ENCODE measurements around the gene UBE2L3.
"Not testable (repeated sequence)": the region's sequence is repeated elsewhere in the genome, so short reads cannot be mapped to it uniquely, and the experiment has no call there.

UBE2L3 gene

DNA sequence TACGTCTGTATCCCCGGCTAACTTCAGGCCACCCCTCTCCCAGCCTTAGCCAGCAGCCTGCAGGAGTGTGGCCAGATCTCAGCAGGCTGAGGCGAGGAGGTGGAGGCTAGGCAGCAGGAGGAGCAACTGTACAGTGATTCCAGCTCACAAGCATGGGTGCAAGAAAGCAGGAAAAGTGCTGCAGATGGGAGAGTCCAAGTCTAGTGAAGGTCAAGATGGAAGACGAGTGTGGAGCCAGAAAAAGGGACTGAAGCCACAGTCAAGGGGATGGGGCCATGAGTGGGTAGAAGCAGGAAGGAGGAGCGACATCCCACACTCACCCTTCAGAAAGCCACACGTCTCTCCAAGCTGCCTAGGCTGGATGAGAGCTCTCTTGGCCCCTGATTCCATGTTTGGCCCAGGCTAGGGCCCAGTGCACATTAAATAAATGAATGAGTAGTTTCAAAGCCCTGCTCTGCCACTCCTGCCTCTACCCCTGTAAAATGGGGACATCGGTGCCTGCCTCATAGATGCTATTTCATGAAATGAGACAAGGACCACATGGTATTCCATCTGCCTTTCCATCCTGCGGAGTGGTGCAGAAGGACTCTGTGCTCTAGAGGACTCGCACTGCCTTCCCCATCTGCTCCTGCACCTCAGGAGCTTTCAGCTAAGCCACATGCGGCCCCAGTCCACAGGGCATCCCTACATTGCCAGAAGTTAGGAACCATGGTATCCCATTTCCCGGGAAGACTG, 59.4 kb downstream of the UBE2L3 start:
- no peak for DNase-seq (ENCODE audit: low read depth in 2 of 2)

- no peak for DNase-seq (ENCODE audit: low read depth in 2 of 2)
Measured at GRCh38 chr22:21628386-21629254, 61.1 kb downstream of the UBE2L3 start.

DNA sequence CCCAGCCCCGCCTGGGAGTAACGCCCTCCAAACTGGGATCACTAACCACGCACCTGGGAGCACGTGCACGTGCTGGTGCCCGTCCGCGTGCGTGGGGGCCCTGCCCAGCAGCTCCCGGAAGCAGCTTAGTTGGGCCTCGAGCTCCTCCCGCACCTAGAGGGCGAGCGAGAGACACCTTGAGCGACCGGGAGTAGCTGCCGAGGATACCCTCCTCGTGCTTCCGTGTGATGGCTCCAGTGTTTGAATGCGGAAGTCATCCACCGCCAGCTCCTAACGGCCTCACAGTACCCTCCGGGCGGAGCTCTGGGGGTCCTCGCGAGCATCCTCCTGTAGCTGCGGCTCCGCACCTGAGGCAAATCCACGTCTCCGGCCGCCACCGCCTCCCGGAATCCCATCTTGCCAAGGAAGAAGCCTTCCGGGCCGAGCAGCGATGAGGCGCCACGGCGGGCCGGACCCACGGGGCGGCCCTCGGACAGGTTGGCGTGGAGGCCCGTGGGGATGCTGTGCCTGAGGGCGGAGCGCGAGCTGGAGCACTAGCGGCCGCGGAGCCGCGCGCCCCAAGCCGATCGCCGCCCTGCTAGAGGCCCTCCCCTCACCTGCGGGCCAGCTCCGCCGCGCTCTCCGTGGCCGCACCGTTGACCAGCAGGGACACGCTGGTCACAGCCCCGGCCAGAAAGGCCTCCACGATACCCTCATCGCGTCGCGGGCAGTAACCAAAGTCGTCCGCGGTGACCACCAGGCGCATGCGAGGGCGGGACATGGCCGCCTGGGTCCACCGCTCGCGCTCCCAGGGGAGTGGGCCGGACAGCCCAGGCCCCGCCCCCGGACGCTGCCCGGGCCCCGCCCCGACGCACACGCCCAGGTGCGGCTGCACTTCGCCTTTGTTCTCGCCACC, 62.0 kb downstream of the UBE2L3 start, which contains the start of gene YDJC:
Gene YDJC, minus strand, starts transcription at position 768 of the 895 bp plus-strand sequence. Its CDS starts 8 bp downstream, at position 760.
- peak; percentile 89 to 92 for DNase-seq (ENCODE audit: low read depth in 2 of 2)

DNA sequence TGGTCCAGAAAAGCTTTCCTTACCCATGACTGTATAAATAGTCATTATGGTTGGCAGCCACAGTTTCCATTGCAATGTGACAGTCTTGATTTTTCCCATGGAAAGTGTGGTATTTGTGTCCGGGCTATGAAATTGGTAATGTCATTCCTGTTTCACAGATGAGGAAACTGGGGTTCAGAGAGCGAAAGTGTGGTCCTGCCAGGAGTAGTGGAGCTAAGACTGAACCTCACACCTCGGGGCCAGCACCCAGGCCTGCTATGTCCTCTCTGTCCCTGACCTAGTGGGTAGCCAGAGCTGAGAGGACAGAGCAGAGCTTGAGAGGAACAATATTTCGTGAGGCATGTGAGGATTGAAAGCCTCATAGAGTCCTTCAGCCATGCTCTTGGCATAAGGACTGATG, 63.5 kb downstream of the UBE2L3 start:
- DNase-seq (ENCODE audit: low read depth in 2 of 2), result no peak

DNA sequence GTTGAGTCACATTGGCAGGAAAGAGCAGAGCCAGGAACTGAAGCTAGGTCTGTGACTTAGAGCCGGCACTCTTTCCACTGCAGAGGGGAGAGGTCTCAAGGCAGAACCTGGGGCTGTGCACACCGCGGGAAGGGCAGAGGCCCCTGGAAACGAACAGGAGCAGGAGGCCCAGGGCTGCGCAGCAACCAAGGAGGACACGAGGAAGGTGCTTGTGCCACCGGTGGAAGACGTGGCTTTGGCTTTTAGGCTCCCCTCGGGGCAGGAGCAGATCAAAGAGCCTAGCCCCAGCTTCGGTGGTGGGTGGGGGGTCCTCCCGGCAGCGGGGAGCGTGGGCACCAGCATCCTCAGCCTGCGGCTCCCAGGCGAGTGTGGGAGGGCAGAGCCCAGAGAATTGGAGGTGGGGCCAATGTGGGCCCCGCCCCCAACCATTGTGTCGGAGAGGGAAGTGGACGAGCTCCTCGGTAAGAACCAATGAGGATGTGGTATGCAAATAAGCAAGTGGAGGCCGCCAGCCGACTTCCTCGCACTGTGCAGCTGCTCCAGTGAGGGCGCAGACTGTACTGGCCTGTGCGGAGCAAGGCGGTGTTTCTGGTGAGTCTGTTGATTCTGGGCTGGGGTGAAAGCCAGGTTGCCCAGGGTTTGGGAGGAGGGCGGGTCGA, 64.9 kb downstream of the UBE2L3 start, which contains the start of gene CCDC116:
Gene CCDC116, plus strand, starts transcription at position 524 of the 659 bp plus-strand sequence. CDS start 422 bp downstream, outside the sequence.
- peak; percentile 48 to 62 for DNase-seq (ENCODE audit: low read depth in 2 of 2)

DNA sequence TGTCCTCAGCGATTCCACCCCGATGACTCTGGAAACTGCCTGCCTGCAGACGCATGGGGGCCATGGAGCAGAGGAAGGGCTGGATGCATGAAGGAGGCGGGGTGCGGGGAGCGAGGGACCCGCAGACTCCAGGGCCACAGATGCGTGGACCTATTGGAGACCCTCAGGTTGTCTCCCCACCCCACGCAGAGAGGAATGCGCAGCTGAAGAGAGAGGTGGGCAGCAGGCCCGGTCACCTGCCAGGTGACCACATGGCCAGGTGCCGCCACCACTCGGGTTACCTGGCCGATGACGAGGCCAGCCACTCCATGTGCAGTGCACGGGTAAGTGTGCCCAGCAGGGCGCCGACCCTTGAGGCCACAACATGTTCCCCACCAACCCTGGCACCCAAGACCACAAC, 65.4 kb downstream of the UBE2L3 start:
- DNase-seq (ENCODE audit: low read depth in 2 of 2), result no peak

- no peak for DNase-seq (ENCODE audit: low read depth in 2 of 2)
Measured at GRCh38 chr22:21633481-21633880, 66.0 kb downstream of the UBE2L3 start.

- DNase-seq (ENCODE audit: low read depth in 2 of 2), result no peak
Measured at GRCh38 chr22:21634081-21634480, 66.6 kb downstream of the UBE2L3 start.

GRCh38 chr22:21634844-21635243, 67.3 kb downstream of the UBE2L3 start:
- DNase-seq (ENCODE audit: low read depth in 2 of 2), result no peak

DNA sequence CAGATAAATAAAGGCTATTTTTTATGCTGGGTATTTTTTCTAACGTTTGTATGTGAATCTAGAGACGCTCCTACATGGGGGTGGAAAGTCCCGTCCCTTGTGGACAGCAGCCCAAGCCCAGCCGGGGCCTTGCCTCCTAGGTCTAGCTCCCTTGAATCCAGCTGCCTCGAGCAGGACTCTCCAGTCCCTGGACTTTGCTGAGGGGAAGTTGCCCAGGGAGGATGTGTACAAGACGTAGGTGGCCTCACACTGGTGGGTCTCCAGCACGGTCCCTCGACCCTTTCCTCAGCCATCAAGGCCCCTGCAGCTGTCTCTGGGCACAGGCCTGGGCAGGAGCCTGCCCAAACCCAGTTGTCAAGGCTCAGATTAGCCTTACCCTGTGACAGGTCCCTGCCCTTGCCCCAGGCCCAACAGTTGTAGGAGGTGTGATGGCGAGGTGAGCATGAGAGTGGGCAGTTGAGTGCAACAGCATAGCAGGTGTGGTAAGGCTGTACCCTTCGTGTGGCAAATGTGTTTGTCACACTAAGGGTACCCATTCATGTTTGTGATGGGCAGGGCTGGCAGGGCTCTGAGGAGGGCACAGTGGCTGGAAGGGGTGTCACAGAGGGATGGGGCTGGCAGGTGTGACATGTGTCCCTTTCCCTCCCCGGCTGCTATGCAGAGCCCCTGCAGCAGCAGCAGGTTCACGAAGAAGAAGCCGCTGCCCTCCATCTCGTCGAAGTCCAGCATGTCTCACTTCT, 68.4 kb downstream of the UBE2L3 start:
- DNase-seq (ENCODE audit: low read depth in 2 of 2), result no peak

DNA sequence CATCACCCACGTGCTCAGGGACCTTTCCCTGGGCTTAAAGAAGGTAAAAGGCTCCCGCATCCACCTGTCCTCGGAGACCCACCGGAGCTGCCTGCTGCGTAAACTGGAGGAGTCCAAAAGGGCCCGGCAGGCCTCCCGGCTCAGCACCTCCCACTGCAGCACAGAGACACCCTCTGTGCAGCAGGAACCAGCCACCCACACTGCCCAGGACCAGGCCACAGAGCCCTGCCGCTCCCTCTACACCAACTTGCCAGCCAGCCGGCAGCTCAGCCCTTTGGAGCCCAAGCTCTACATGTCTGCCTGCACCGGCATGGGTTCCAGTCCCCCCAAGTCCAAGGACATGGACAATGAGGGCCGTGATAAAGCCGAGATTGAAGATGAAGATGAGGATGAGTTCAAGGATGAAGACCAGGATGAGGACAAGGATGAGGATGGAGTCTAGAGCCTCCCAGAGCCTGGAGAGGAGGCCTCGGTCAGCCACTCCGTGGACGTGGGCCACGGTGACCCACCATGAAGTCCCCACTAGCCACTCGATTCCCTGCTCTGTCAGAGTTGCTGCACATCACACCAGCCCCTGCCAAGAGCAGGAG, 69.2 kb downstream of the UBE2L3 start:
- DNase-seq (ENCODE audit: low read depth in 2 of 2), result no peak

- not testable (repeated sequence) for DNase-seq (ENCODE audit: low read depth in 2 of 2)
Measured at GRCh38 chr22:21637450-21637849, 69.9 kb downstream of the UBE2L3 start.

GRCh38 chr22:21639359-21639758, 71.8 kb downstream of the UBE2L3 start:
- no peak for DNase-seq (ENCODE audit: low read depth in 2 of 2)

GRCh38 chr22:21640810-21641209, 73.3 kb downstream of the UBE2L3 start:
- DNase-seq (ENCODE audit: low read depth in 2 of 2), result no peak

- no peak for DNase-seq (ENCODE audit: low read depth in 2 of 2)
Measured at GRCh38 chr22:21641417-21641788, 73.9 kb downstream of the UBE2L3 start.

DNA sequence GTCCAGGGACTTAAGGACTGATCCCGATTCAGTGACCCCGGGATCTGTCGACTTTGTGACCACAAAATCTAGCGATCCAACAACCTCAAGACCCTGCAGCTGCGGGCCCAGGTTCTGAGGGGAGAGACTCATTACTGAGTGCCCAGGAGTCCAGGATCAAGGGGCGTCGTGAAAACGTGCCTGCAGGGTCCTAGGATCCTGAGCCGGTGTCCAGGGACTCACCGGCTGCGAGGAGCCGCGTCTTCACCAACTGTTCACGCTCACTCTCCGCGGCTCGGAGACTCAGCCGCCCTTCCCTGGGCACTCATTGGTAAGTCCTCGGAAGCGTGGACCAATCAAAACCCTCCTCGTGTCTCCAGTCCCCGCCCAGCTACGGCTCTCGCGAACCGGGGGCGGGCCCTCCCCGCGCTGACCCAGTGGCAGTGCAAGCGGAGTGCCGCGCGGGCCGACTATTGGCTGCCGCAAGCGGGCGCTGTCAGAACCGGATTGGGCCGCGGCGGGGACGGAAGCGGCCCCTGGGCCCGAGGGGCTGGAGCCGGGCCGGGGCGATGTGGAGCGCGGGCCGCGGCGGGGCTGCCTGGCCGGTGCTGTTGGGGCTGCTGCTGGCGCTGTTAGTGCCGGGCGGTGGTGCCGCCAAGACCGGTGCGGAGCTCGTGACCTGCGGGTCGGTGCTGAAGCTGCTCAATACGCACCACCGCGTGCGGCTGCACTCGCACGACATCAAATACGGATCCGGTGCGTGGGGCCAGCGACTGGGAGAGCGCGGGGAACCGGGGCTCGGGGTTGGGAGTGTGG, 74.5 kb downstream of the UBE2L3 start, which contains the start of gene SDF2L1:
Gene SDF2L1, plus strand, starts transcription at position 514 of the 795 bp plus-strand sequence. Its CDS starts 35 bp downstream, at position 549.
- peak; percentile 96 to 98 for DNase-seq (ENCODE audit: low read depth in 2 of 2)

DNA sequence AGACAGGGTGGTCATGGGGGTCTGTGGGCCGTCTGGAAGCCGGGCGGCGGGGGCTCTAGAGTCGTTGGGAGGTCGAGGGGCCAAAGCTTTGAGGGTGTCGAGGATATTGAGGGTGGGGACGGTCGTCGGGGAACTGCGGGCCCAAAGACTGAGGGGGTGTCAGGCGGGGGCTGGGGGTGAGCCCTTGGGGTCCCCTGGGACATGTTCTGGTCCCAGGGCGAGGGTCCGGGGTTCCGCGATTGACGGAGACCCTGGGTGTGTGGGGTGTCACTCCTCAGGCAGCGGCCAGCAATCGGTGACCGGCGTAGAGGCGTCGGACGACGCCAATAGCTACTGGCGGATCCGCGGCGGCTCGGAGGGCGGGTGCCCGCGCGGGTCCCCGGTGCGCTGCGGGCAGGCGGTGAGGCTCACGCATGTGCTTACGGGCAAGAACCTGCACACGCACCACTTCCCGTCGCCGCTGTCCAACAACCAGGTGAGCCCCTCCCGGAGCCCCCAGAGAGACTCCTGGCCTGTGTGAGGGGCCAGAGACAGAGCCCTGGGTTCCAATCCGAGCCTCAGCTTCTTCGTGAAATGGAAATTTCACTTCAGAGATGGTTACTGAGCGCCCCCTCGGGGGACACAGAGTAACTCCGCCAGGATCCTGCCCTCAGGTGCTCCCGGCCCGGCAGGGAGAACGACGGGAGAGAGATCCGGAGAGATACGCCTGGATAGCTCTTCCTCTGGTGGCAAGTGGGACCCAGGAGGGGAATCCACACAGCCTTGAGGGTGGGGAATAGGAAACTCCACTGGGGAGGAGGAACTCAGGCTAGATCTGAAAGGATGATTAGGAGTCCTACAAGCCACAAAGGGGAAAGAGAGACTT, 75.3 kb downstream of the UBE2L3 start:
- DNase-seq (ENCODE audit: low read depth in 2 of 2), result peak; percentile 43 to 50

Data from stimulated activated CD8-positive, alpha-beta memory T cell treated with anti-CD3 and anti-CD28 coated beads, Interleukin-7, amount 100 ng/mL, for 4 hours (primary cell).